GM10248 (cell line): ENCODE data around the gene SPRR3.

Experiments
- CTCF ChIA-PET: fragments of 300-600 bp; sonication (Branson Sonifier 250); formaldehyde crosslinking; extraction: SDS; loops from one replicate; lab custom pipeline; 2021; ENCODE audit warnings: antibody characterized with exemption; lab: Yijun Ruan, JAX
- POLR2A ChIA-PET: fragments of 350-650 bp; sonication (Branson Sonifier 250); formaldehyde crosslinking; extraction: SDS; loops from one replicate; lab custom pipeline; 2020; ENCODE audit warnings: antibody characterized with exemption; lab: Yijun Ruan, JAX
- DNase-seq: peaks from one replicate; pipeline ENCODE4 v3.0.0; 2012; ENCODE audit errors: extremely low spot score
- TF ChIP-seq, protein P1 (sequence below): IDR thresholded peaks from 2 replicates; pipeline ENCODE4 v1.5.1; 2012; ENCODE audit warnings: mild to moderate bottlenecking, low read depth; ENCODE audit errors: extremely low read depth, missing control alignments, control extremely low read depth

SPRR3 gene

DNA sequence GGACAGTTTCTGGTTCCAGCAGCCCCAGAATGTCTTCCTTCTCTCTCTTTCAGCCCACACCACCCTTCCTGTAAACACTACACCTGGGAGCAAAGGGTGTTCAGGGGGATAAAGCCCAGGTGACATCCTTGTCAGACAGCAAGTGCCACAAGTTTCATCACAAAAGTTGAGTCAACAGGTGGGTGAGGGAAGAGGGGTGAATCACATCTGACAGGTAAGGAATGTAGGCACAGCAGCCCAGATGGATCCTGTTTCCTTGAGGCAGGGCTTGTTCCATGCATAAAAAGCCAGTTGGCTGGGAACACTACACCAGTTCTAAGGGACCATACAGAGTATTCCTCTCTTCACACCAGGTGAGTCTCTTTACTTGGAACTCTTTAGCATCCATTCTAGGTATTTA is 29.3 kb downstream of the SPRR3 start, which contains the start of gene SPRR1B:
TSS of gene SPRR1B (plus strand) at position 309 of the 400 bp plus-strand sequence. CDS start 1,143 bp downstream, outside the sequence.
- TF ChIP-seq, protein P1, sequence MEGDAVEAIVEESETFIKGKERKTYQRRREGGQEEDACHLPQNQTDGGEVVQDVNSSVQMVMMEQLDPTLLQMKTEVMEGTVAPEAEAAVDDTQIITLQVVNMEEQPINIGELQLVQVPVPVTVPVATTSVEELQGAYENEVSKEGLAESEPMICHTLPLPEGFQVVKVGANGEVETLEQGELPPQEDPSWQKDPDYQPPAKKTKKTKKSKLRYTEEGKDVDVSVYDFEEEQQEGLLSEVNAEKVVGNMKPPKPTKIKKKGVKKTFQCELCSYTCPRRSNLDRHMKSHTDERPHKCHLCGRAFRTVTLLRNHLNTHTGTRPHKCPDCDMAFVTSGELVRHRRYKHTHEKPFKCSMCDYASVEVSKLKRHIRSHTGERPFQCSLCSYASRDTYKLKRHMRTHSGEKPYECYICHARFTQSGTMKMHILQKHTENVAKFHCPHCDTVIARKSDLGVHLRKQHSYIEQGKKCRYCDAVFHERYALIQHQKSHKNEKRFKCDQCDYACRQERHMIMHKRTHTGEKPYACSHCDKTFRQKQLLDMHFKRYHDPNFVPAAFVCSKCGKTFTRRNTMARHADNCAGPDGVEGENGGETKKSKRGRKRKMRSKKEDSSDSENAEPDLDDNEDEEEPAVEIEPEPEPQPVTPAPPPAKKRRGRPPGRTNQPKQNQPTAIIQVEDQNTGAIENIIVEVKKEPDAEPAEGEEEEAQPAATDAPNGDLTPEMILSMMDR: no peak
- ChIA-PET CTCF (no interaction called here), POLR2A (no interaction called here)
- no peak for DNase-seq

GRCh38 chr1:153032073-153032472 is 30.5 kb downstream of the SPRR3 start:
- no peak for DNase-seq
- ChIA-PET POLR2A (no interaction called here), CTCF (interaction anchor here (1.0 to 1.7 kb wide), 5 partner anchors 9 to 106 kb away, joined by 3 to 4 read pairs (median 3); no protein-coding TSS in a partner anchor)
- TF ChIP-seq, protein P1: no peak

DNA sequence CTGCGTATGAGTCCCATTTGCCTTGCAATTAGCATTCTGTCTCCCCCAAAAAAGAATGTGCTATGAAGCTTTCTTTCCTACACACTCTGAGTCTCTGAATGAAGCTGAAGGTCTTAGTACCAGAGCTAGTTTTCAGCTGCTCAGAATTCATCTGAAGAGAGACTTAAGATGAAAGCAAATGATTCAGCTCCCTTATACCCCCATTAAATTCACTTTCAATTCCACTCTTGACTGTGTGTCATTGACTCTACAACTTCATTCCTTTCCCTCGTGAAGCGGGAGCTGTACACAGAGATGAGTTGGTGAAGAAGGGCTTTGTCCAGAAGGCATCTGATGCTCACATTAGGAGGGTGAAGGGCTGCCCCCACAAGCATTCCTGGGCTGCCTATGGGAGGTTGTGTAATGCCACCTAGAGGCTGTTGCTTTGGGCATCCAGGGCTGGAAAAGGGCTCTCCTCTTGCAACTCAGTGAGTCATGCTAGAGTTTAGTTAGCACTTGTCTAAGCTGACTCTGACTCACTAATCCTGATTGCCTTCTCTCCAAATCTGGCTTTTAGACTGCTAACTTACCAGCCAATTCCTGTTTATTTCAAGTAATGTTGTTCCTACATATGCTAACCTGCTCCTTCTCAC is 31.2 kb downstream of the SPRR3 start:
- ChIA-PET POLR2A (no interaction called here), CTCF (interaction anchor here (1.0 to 1.7 kb wide), 4 partner anchors 10 to 107 kb away, joined by 3 to 4 read pairs (median 4); no protein-coding TSS in a partner anchor)
- TF ChIP-seq, protein P1: peak; percentile 17
- no peak for DNase-seq

GRCh38 chr1:153035211-153035610 is 33.7 kb downstream of the SPRR3 start:
- ChIA-PET POLR2A (no interaction called here), CTCF (interaction anchor here (1.8 kb wide), 1 partner anchor 11 kb away, joined by 6 read pairs; no protein-coding TSS in a partner anchor)
- TF ChIP-seq, protein P1: no peak
- DNase-seq: no peak

GRCh38 chr1:153040950-153041631 is 39.5 kb downstream of the SPRR3 start, which contains the start of gene SPRR2D:
Gene SPRR2D (minus strand): TSS chr1:153041120. CDS start chr1:153040346, 774 bp downstream.
- DNase-seq: no peak
- CTCF ChIA-PET: interaction anchor here (1.0 kb wide), 1 partner anchor 10 kb away, joined by 4 read pairs; no protein-coding TSS in a partner anchor
- TF ChIP-seq, protein P1: no peak
- POLR2A ChIA-PET: no interaction called here

GRCh38 chr1:153049211-153049610 is 47.7 kb downstream of the SPRR3 start:
- TF ChIP-seq, protein P1: no peak
- no peak for DNase-seq
- POLR2A ChIA-PET: no interaction called here
- CTCF ChIA-PET: no interaction called here
